B cell (primary cell): ENCODE measurements around the gene DSCAML1.

Source experiments
- CTCF ChIP-seq: fragments of 200-600 bp; IDR thresholded peaks from one replicate; pipeline ENCODE4 v1.8.0; 2022; ENCODE audit warnings: antibody characterized with exemption, mild to moderate bottlenecking
- EZH2 ChIP-seq: IDR thresholded peaks from 2 replicates; pipeline ENCODE4 v1.6.1; 2012; ENCODE audit warnings: borderline replicate concordance, low read depth, mild to moderate bottlenecking, moderate library complexity, low read length; ENCODE audit not compliant: insufficient read depth, poor library complexity, severe bottlenecking

GRCh38 chr11:117761993-117762392, 35.0 kb downstream of the DSCAML1 start:
- no peak for TF ChIP-seq CTCF
- no peak for TF ChIP-seq EZH2
